ENCODE measurements around the gene PLA2G4B. TPM values are rescaled to one million over a fixed set of nuclear protein-coding genes. Genes with fewer than 3 reads are reported as not detected.
"Not testable (repeated sequence)": the region's sequence is repeated elsewhere in the genome, so short reads cannot be mapped to it uniquely, and the experiment has no call there.

PLA2G4B gene
- polyA plus RNA-seq, 12 donors, result 2.8 to 78.6 (median 7.5) TPM; not detected in 1

- no peak for DNase-seq
Observed at GRCh38 chr15:41827290-41827879, 11.3 kb upstream of the PLA2G4B start.

DNA sequence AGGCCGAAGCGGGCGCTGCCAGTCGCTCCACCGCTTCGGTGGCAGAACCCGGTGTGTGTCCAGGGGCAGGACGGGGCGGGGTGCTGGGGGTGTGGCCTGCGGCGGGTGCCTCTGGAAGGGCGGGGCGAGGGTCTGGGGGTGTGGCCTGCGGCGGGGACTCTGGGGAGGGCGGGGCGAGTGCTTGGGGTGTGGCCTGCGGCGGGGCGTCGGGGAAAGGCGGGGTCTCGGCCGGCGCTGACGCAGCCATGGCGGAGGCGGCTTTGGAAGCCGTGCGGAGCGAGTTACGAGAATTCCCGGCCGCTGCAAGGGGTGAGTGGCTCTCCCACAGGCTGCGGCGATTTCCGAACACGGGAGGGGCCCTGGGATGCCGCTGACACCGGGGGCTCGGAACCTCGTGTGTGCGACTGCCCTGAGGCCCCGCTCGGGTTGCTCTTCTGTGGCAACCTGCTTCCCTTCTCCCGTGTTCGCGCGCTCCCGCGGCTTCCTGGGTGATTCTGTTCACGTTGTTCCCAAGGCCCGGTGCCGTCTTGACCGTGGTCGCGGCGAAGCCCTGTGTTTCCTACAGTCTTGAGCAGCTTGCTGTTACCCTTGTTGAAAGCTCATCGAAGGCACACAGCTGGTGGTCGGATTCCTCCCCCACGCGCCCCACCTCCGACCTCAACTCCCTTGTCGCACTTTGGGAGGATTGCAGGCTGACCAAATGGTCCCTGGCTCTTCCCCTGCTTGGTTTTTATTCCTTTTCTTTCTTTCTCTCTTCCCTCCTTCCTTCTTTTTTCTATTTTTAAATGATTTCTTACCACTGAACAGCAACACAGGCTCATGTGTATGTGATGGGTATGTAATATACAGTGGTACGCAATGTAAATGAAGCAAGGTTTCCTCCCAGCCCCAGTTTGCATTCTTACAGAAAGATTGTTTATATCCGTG is 10.5 kb upstream of the PLA2G4B start, which contains the start of gene JMJD7:
JMJD7 (plus strand) TSS at position 213 of the 927 bp plus-strand sequence; CDS start at position 246, 33 bp downstream.
- peak; percentile 91 for DNase-seq

DNA sequence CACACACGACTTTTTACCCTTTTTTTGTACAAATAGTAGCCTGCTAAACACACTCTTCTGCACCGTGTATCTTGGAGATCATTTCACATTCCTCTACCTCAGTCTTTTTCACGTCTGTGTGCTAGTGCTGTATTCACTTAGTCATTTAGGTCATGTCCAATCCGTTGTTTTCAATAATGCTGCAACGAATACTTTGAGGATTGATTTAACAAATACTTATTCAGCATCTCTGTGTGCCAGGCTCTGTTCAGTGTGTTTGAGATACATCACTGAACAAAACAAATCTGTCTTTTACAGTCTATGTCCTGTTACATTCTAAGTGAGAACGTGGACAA is 9.9 kb upstream of the PLA2G4B start:
- no peak for DNase-seq

DNA sequence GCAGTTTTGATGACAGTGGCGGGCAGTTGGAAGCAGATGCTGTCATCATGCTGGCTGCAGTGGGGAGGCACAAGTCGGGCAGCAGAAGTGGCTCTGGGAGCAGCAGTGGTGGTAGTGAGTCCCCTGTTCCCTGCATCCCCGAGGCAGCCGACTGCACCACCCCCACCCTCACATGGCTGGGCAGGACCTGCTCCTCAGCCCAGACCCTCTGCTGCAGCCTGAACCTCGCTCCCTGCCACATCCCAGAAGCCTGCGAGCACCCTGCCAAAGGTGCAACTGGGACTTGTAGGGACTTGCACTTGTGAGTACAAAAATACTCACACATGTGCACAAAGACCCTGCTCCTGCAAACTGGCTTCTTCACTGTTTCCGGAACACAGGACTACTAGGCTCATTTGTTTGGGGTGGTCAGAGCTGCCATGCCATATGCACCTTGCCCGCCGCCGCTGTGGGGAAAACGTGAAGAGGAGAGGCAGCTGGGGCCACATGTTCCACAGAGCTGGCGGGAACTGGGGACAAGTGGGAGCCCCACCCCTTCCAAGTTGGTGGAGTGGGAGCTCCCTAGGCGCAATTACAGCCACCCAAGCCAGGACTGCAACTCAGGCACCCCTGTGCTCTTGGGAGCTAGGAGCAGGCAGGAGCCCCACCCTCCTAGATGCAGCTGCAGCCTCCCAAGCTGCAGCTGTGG is 8.5 kb upstream of the PLA2G4B start:
- DNase-seq, result no peak

DNA sequence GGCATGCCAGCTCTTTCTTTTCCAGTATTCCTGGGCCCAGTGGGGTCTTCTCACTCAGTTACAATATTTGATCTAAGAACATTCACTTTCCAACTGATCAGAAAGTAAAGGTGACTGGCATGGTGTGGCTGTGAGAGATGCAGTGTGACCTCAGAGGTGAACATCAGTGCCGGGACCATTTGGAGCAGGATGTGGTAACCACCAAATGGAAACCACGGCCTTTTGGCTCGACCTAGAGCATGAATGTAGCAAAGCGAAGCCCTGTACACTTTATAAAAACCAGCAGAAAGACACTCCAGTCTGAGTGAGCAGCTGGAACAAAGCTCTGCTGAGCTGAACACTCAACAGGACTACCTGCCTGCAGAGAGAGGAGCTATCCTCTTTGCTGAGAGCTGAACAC is 7.4 kb upstream of the PLA2G4B start:
- not testable (repeated sequence) for DNase-seq

- DNase-seq, result no peak
Observed at GRCh38 chr15:41832208-41832607, 6.4 kb upstream of the PLA2G4B start.

DNA sequence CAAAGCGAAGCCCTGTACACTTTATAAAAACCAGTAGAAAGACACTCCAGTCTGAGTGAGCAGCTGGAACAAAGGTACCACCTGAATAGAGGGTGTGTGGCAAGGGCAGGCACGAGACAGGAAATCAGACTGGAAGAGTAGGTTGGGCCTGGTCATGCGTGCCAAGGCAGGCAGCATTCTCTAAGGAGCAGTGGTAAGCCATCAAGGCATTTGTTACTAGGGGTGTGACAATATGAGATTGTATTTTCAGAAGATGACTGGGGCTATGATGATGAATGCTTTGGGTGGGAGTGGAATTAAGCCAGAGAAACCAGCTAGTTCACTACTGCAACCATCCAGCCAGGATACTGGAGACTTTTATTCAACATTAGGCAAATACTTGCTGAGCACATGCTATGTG is 5.8 kb upstream of the PLA2G4B start:
- DNase-seq, result no peak

GRCh38 chr15:41834096-41834495 is 4.6 kb upstream of the PLA2G4B start:
- DNase-seq, result no peak

GRCh38 chr15:41836073-41836472 is 2.6 kb upstream of the PLA2G4B start:
- DNase-seq, result no peak

DNA sequence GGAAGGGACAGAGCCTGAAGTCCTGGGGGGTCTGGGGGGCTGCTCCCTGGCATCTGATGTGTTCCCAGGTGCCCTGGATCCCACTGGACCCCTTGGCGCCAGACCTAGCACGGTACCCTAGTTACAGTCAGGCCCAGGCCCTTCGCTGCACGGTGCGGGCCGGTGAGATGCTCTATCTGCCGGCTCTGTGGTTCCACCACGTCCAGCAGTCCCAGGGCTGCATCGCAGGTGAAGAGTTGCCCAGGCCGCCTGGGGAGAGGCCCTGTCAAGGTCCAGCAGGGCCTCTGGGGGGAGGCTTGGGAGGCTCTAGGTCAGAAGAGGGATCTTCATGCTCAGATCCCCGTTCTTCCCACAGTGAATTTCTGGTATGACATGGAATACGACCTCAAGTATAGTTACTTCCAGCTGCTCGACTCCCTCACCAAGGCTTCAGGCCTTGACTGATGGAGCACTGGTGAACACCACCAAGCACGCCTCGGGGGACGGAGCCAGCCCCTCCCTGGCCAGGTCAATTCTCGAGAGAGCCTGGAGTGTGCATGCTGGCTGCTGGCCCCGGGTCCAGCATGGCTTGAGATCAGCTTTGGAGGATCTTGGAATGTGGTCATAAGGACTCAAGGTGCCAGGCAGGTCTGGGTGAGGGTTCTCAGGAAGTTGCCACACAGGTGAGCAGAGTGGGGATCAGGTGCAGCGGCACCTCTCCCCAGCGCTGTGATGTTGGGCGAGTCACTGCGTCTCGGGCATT is 1.8 kb upstream of the PLA2G4B start:
- DNase-seq, result no peak

- no peak for DNase-seq
Observed at GRCh38 chr15:41839781-41840491, 1.3 kb downstream of the PLA2G4B start.

GRCh38 chr15:41840673-41841072 is 2.0 kb downstream of the PLA2G4B start:
- no peak for DNase-seq

GRCh38 chr15:41841131-41841530 is 2.5 kb downstream of the PLA2G4B start:
- DNase-seq, result no peak

DNA sequence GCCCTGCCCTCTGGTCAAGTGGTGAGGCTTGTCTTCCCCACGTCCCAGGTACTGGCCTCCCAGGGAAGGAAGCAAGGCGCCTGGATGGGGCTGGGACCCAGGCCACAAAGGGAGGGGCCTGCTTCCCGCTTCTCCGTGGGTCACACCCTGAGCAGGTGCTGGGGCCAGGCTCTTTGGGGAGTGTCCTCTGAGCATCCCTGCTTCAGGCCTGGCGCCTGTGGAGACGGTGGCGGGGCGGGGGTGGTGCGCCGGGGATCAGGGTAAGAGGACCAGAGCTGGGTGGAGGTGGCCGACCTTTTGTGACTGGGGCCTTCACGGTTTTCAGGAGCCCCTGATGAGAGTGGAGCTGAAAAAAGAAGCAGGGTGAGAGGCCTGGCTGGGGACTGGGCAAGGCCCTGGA is 3.6 kb downstream of the PLA2G4B start:
- DNase-seq, result no peak

- DNase-seq, result no peak
Observed at GRCh38 chr15:41843571-41843970, 4.9 kb downstream of the PLA2G4B start.

DNA sequence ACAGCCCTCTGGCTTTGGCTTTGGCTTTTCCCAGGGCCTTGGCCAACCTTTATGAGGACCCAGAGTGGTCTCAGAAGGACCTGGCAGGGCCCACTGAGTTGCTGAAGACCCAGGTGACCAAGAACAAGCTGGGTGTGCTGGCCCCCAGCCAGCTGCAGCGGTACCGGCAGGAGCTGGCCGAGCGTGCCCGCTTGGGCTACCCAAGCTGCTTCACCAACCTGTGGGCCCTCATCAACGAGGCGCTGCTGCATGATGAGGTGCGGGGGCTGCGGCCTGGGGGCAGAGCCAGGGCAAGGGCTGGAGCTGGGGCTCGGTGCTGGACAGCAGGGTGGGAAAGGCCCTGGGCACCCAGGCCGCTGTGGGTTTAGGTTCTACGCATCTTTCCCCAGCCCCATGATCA is 6.2 kb downstream of the PLA2G4B start:
- no peak for DNase-seq

GRCh38 chr15:41847206-41847605 is 8.6 kb downstream of the PLA2G4B start:
- no peak for DNase-seq

DNA sequence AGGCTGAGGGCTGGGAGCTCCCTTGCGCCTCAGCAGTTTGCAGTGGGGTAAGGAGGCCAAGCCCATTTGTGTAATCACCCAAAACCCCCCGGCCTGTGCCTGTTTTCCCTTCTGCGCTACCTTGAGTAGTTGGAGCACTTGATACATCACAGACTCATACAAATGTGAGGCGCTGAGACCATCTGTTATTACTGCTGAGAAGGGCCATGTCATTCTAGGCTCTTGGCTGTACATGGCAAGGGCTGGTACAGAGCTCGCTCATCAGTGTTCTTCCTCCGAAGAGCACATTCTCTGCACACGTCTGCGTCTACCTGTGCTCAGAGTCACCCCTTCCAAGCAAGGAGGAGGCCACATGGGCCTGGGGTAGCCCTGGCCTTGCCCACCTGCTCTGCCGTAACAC is 9.3 kb downstream of the PLA2G4B start:
- DNase-seq, result no peak

DNA sequence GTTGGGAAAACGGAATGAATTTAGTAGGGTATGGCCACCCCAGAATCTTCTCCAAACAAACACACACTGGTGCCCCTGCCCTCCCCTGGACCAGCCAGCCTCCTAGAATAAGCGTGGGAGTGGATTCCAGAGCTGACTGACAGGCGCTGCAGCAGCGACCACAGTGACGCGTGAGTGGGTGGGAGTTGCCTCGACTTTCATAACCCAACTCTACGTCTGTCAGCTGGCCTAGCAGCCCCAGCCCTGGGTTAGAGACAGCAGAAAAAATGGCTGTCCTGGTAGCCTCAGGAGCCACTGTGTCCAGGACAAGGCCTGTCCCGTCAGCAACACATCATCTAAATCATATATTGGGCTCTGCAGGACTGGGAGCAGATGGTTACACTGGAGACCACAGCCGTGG is 10.0 kb downstream of the PLA2G4B start:
- no peak for DNase-seq

DNA sequence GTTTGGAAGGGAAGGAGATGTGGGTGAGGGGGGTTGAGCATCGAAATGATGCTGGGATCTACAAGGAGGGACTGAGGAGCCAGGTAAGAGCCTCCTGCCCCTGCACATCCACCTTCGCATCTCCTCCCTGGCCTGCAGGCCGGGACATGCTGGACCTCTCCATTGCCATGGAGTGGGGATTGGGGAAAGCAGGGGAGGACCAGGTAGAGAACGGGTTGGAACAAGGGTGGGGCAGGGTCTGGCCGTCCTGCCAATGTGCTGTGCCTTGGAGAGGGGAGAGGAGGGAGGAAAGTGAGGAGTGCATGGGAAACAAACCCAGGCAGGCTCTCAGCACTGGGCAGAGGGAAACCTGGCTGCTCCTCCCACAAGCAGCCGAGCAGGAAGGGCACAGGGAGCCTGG is 10.6 kb downstream of the PLA2G4B start:
- DNase-seq, result no peak

DNA sequence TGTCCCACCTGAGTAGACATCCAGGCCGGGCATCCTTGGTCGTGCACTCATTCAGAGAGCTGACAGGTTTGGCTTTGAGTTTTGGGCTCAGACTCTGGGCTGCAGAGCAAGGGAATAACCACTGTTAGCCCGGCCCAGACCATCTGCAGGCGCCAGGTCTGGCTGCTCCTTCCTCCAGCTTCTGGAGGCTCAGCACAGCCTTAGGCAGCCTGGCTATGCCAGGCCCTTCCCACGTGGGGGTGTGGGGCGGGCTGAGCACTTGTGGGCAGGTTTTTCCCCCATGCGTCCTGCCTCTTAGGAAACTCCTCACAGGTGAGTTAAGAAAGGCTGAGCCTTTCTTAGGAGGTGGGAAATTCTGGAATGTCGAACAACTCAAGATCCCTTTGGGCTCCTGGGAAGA is 11.2 kb downstream of the PLA2G4B start:
- no peak for DNase-seq

Measured in muscle of arm (tissue), 12 donors.